Measurements from ENCODE around the gene UGT1A9.

The UGT1A9 gene

DNA sequence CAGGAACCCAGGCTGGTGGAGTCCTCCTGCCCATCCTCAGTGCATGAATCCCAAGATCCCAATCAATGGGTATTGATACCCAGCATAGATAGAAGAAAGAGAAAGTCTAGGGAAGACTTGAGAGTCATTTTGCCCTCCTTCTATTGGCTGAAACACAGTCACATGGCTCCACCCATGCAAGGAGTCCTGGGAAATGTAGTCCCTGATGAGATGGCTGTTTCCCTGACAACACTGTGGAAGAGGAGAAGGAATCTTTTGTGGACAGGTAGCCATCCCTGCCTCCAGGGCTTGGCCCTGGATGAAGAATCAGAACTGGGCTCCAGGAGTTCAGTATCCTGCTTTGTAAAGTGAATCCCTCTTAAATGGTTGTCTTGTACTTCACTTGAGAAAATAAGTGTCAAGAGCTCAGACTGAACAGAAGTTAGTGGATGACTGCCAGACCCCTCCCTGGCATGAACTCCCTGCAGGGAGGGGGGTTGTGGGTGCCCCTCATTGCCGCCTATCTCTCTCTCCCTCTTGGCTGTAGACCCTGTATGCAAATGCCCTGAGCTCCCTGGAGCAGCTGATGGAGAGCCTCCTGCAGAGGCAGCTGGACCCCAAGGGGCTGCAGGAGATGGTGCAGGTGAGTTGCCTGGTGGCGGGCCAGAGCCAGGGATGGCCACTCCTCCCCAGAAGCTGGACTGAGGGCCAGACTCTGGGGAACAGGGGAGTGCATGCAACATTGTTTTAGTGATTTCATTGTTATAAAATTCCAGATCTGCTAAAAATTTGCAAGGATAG, 142.5 kb downstream of the UGT1A9 start:
- TF ChIP-seq JUND (IDR thresholded peaks at IDR 0.05; ENCODE audit: low read depth): no peak
- peak in 1 of 2 experiments; percentile 26 for DNase-seq (ENCODE audit: low read depth in 1 of 2, low spot score in 1 of 2)
- in situ Hi-C loops (cut with HindIII; ENCODE audit: low pct_unique_long_range_greater_than_20kb, low sequenced_read_pairs): no loop called here

GRCh38 chr2:233815861-233816260, 144.2 kb downstream of the UGT1A9 start:
- no peak for TF ChIP-seq JUND (IDR thresholded peaks at IDR 0.05; ENCODE audit: low read depth)
- DNase-seq (ENCODE audit: low read depth in 1 of 2, low spot score in 1 of 2): no peak
- in situ Hi-C loops (cut with HindIII; ENCODE audit: low pct_unique_long_range_greater_than_20kb, low sequenced_read_pairs): no loop called here

- no peak for DNase-seq (ENCODE audit: low read depth in 1 of 2, low spot score in 1 of 2)
- no peak for TF ChIP-seq JUND (IDR thresholded peaks at IDR 0.05; ENCODE audit: low read depth)
- in situ Hi-C loops (cut with HindIII; ENCODE audit: low pct_unique_long_range_greater_than_20kb, low sequenced_read_pairs): no loop called here
These were observed 144.6 kb downstream of the UGT1A9 start for GRCh38 chr2:233816334-233816733.

DNA sequence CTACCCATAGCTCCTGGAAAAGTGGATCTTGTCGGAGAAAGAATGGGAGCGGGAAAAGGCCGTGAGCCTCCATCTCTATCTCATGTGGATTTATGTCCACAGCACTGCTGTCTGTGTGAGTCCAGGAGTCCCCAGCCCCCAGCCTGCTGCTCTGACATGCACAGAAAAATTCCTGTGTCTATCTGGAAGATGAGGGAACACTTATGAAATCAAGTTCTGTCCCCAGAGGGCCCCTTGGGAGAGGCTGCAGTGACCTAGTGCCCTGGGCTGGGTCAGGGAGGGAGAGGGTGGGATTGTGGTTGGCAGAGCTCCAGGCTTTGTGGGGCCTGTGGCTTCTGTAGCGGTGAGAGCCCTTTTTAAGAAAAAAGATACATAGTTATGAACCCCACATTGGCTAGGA, 145.1 kb downstream of the UGT1A9 start:
- TF ChIP-seq JUND (IDR thresholded peaks at IDR 0.05; ENCODE audit: low read depth): no peak
- in situ Hi-C loops (cut with HindIII; ENCODE audit: low pct_unique_long_range_greater_than_20kb, low sequenced_read_pairs): no loop called here
- DNase-seq (ENCODE audit: low read depth in 1 of 2, low spot score in 1 of 2): no peak

DNA sequence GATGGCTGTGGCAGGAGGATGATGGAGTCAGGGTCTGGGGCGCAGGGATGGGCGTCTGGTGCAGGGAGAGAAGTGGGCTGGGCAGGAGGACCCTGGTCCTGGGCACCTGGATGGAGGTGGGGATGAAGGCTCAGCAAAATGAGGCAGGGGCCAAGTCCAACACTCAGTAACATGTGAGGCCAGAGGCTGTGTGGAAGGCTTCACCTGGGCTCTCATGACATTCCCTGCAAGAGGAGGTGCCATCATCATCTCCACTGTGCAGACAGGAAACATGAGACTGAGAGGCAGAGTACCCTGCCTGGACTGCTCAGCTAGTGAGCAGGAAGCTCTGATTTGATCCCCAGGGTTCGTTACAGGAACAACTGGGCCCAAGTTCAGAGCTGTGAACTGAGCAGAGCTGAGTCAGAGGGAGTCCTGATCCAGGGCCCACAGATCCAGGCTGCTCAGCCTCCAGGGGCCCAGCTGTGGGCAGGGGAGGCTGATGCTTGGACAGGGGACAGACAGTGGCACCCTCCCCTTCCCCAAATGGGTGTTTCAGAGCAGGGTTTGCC, 145.7 kb downstream of the UGT1A9 start:
- in situ Hi-C loops (cut with HindIII; ENCODE audit: low pct_unique_long_range_greater_than_20kb, low sequenced_read_pairs): no loop called here
- TF ChIP-seq JUND (IDR thresholded peaks at IDR 0.05; ENCODE audit: low read depth): no peak
- DNase-seq (ENCODE audit: low read depth in 1 of 2, low spot score in 1 of 2): no peak

GRCh38 chr2:233817995-233818638, 146.4 kb downstream of the UGT1A9 start:
- no peak for TF ChIP-seq JUND (IDR thresholded peaks at IDR 0.05; ENCODE audit: low read depth)
- in situ Hi-C loops (cut with HindIII; ENCODE audit: low pct_unique_long_range_greater_than_20kb, low sequenced_read_pairs): no loop called here
- no peak for DNase-seq (ENCODE audit: low read depth in 1 of 2, low spot score in 1 of 2)

GRCh38 chr2:233818639-233819621, 147.2 kb downstream of the UGT1A9 start:
- no peak for DNase-seq (ENCODE audit: low read depth in 1 of 2, low spot score in 1 of 2)
- TF ChIP-seq JUND (IDR thresholded peaks at IDR 0.05; ENCODE audit: low read depth): no peak
- in situ Hi-C loops (cut with HindIII; ENCODE audit: low pct_unique_long_range_greater_than_20kb, low sequenced_read_pairs): no loop called here

GRCh38 chr2:233819884-233820773, 148.4 kb downstream of the UGT1A9 start:
- in situ Hi-C loops (cut with HindIII; ENCODE audit: low pct_unique_long_range_greater_than_20kb, low sequenced_read_pairs): no loop called here
- TF ChIP-seq JUND (IDR thresholded peaks at IDR 0.05; ENCODE audit: low read depth): no peak
- no peak for DNase-seq (ENCODE audit: low read depth in 1 of 2, low spot score in 1 of 2)

GRCh38 chr2:233820774-233821105, 149.0 kb downstream of the UGT1A9 start:
- in situ Hi-C loops (cut with HindIII; ENCODE audit: low pct_unique_long_range_greater_than_20kb, low sequenced_read_pairs): no loop called here
- no peak for DNase-seq (ENCODE audit: low read depth in 1 of 2, low spot score in 1 of 2)
- TF ChIP-seq JUND (IDR thresholded peaks at IDR 0.05; ENCODE audit: low read depth): no peak

DNA sequence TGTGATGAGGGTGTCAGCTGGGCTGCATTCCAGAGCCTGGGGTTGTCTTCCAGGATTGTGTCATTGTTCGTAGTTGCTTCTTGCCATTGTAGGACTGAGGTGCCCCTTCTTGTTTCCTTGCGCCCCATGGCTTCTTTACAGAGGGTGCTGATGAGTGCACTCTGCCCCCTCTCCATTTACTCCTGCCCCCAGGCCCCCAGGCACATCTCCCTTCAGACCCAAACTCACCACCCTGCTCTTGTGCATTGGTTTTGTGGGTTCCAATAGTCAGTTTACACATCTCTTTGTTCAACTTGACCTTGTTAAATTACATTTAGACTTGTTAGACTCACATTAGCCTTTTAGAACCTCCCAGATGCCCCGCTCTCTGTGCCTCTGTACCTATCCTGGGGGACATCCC, 149.5 kb downstream of the UGT1A9 start:
- TF ChIP-seq JUND (IDR thresholded peaks at IDR 0.05; ENCODE audit: low read depth): no peak
- in situ Hi-C loops (cut with HindIII; ENCODE audit: low pct_unique_long_range_greater_than_20kb, low sequenced_read_pairs): no loop called here
- no peak for DNase-seq (ENCODE audit: low read depth in 1 of 2, low spot score in 1 of 2)

GRCh38 chr2:233821709-233822100, 150.0 kb downstream of the UGT1A9 start:
- in situ Hi-C loops (cut with HindIII; ENCODE audit: low pct_unique_long_range_greater_than_20kb, low sequenced_read_pairs): no loop called here
- TF ChIP-seq JUND (IDR thresholded peaks at IDR 0.05; ENCODE audit: low read depth): no peak
- no peak for DNase-seq (ENCODE audit: low read depth in 1 of 2, low spot score in 1 of 2)

All from T47D (cell line).